Vagina (tissue), 1 donor: Measurements from ENCODE around the gene SLC6A8. TPM values are rescaled to one million over a fixed set of nuclear protein-coding genes. Genes with fewer than 3 reads are reported as not detected.

Experiments used
- small RNA-seq: library from RNA; depleted of rRNA; stranded (forward); fragments of <200 nt; gene quantifications from one replicate; pipeline ENCODE3, GENCODE V24; 2016
- total RNA-seq: library from RNA; depleted of rRNA; stranded (reverse); fragments of >200 nt; gene quantifications from one replicate; pipeline ENCODE4 v1.2.3, GENCODE V29; 2016

Gene SLC6A8
- total RNA-seq, 1 donor from 2014 or later: 29.2 TPM

Small RNA genes lying within 50 kb of the gene (small RNA-seq; reads per million reads assigned to genes)
- gene RN7SL687P: not detected

Other genes starting within 250 kb of the SLC6A8 start
- gene TREX2, start 241.9 kb upstream of the SLC6A8 start, total RNA-seq: 9.6 TPM
- gene HAUS7, start 217.3 kb upstream of the SLC6A8 start, total RNA-seq: 17.7 TPM
- 106 TPM for gene BGN, start 192.9 kb upstream of the SLC6A8 start, total RNA-seq
- gene ATP2B3, start 170.3 kb upstream of the SLC6A8 start, total RNA-seq: 0.25 TPM
- 31.2 TPM for gene CCNQ, start 88.8 kb upstream of the SLC6A8 start, total RNA-seq
- 0.74 TPM for gene DUSP9, start 40.7 kb upstream of the SLC6A8 start, total RNA-seq
- gene PNCK, start 14.1 kb upstream of the SLC6A8 start, total RNA-seq: 9.3 TPM
- 126 TPM for gene BCAP31, start 36.5 kb downstream of the SLC6A8 start, total RNA-seq
- gene ABCD1, start 36.9 kb downstream of the SLC6A8 start, total RNA-seq: 11.0 TPM
- gene PLXNB3, start 76.3 kb downstream of the SLC6A8 start, total RNA-seq: 36.1 TPM
- gene SRPK3, start 93.1 kb downstream of the SLC6A8 start, total RNA-seq: 0.25 TPM
- 118 TPM for gene IDH3G, start 106.4 kb downstream of the SLC6A8 start, total RNA-seq
- 250 TPM for gene SSR4, start 106.7 kb downstream of the SLC6A8 start, total RNA-seq
- gene PDZD4, start 142.6 kb downstream of the SLC6A8 start, total RNA-seq: 10.3 TPM
- 9.6 TPM for gene L1CAM, start 198.2 kb downstream of the SLC6A8 start, total RNA-seq
- gene AVPR2, start 216.7 kb downstream of the SLC6A8 start, total RNA-seq: 4.9 TPM
- 36.6 TPM for gene ARHGAP4, start 238.3 kb downstream of the SLC6A8 start, total RNA-seq
- 66.8 TPM for gene NAA10, start 247.1 kb downstream of the SLC6A8 start, total RNA-seq